ENCODE data around the gene GGCT. TPM values are rescaled to one million over a fixed set of nuclear protein-coding genes. Genes with fewer than 3 reads are reported as not detected.
"Not testable (repeated sequence)": the region's sequence is repeated elsewhere in the genome, so short reads cannot be mapped to it uniquely, and the experiment has no call there.

The GGCT gene
- total and polyA plus RNA-seq, 10 donors, result 13.8 to 53.0 (median 24.5) TPM

- Histone ChIP-seq H3K27me3 (replicated peaks in 1 of 7) (no peaks in the 10 kb centered on the region), H3K27ac (no peak overlapping the region), H3K9me3 (peaks cover 0 to 3% (median 0%) of the 10 kb centered on the region in 8 donors), H3K36me3 (peaks cover 0 to 52% (median 4%) of the 10 kb centered on the region in 6 donors), H3K4me1 (peaks cover 0 to 21% (median 11%) of the 10 kb centered on the region in 6 donors), H3K4me3 (no peak overlapping the region)
- WGBS, 5 donors, result 84 to 91% (median 87%) methylated on average over 5 of the region's 5 CpGs
- TF ChIP-seq POLR2AphosphoS5 (IDR thresholded peaks at IDR 0.05) (no peak), CTCF (IDR thresholded peaks at IDR 0.05 in 8 of 11, conservative IDR thresholded peaks at IDR 0.05 in 3 of 11) (no peak), POLR2A (IDR thresholded peaks at IDR 0.05) (no peak)
- intact Hi-C loops (cut with DNase I; ENCODE audit: low total_unique reads), result no loop called here
- no peak for DNase-seq
Measured at GRCh38 chr7:30545791-30546555, 41.3 kb upstream of the GGCT start.

GRCh38 chr7:30543813-30544525 lies 39.3 kb upstream of the GGCT start:
- TF ChIP-seq POLR2AphosphoS5 (IDR thresholded peaks at IDR 0.05) (peak in 1 of 3 donors; percentile 15), POLR2A (IDR thresholded peaks at IDR 0.05) (no peak)
- DNase-seq, result no peak
- H3K4me1 ChIP-seq, result peaks cover 0 to 7% (median 2%) of the 10 kb centered on the region in 6 donors
- H3K36me3 ChIP-seq, result peaks cover 0 to 41% (median 0%) of the 10 kb centered on the region in 6 donors
- intact Hi-C loops (cut with DNase I; ENCODE audit: low total_unique reads), result no loop called here
- peak overlapping the region in 1 of 8 donors; percentile 34 for H3K27ac ChIP-seq
- no peak overlapping the region for H3K4me3 ChIP-seq
- WGBS, 5 donors, result 66 to 80% (median 69%) methylated on average over 6 of the region's 6 CpGs
- no peaks in the 10 kb centered on the region for H3K27me3 ChIP-seq (replicated peaks in 1 of 7)
- peaks cover 0 to 3% (median 0%) of the 10 kb centered on the region in 8 donors for H3K9me3 ChIP-seq

GRCh38 chr7:30543115-30543514 lies 38.5 kb upstream of the GGCT start:
- H3K27me3 ChIP-seq (replicated peaks in 1 of 7); H3K27ac ChIP-seq; H3K4me1 ChIP-seq; intact Hi-C loops (cut with DNase I; ENCODE audit: low total_unique reads); H3K4me3 ChIP-seq; H3K9me3 ChIP-seq; DNase-seq: not testable (repeated sequence)
- H3K36me3 ChIP-seq, result peaks cover 0 to 48% (median 0%) of the 10 kb centered on the region in 6 donors
- 95 to 100% (median 98%) methylated on average over 4 of the region's 4 CpGs for WGBS, 5 donors

- H3K36me3 ChIP-seq, result peaks cover 0 to 34% (median 0%) of the 10 kb centered on the region in 6 donors
- TF ChIP-seq CTCF (IDR thresholded peaks at IDR 0.05 in 8 of 11, conservative IDR thresholded peaks at IDR 0.05 in 3 of 11), result no peak
- no peak for TF ChIP-seq POLR2AphosphoS5 (IDR thresholded peaks at IDR 0.05)
- TF ChIP-seq POLR2A (IDR thresholded peaks at IDR 0.05), result no peak
- H3K4me1 ChIP-seq, result no peaks in the 10 kb centered on the region
- WGBS, 5 donors, result 81 to 91% (median 88%) methylated on average over 5 of the region's 5 CpGs
- H3K9me3 ChIP-seq, result no peaks in the 10 kb centered on the region
- no peaks in the 10 kb centered on the region for H3K27me3 ChIP-seq (replicated peaks in 1 of 7)
- H3K4me3 ChIP-seq, result no peak overlapping the region
- DNase-seq, result no peak
- intact Hi-C loops (cut with DNase I; ENCODE audit: low total_unique reads), result no loop called here
- no peak overlapping the region for H3K27ac ChIP-seq
Measured at GRCh38 chr7:30533886-30534285, 29.3 kb upstream of the GGCT start.

GRCh38 chr7:30531286-30531685 lies 26.7 kb upstream of the GGCT start:
- 93 to 98% (median 96%) methylated on average over 3 of the region's 3 CpGs for WGBS, 5 donors
- H3K27me3 ChIP-seq (replicated peaks in 1 of 7), result no peaks in the 10 kb centered on the region
- H3K9me3 ChIP-seq, result no peaks in the 10 kb centered on the region
- no peak overlapping the region for H3K27ac ChIP-seq
- peaks cover 0 to 8% (median 0%) of the 10 kb centered on the region in 6 donors for H3K36me3 ChIP-seq
- no peak overlapping the region for H3K4me3 ChIP-seq
- no peak for DNase-seq
- intact Hi-C loops (cut with DNase I; ENCODE audit: low total_unique reads), result no loop called here
- TF ChIP-seq POLR2AphosphoS5 (IDR thresholded peaks at IDR 0.05), result no peak
- TF ChIP-seq CTCF (IDR thresholded peaks at IDR 0.05 in 8 of 11, conservative IDR thresholded peaks at IDR 0.05 in 3 of 11), result no peak
- no peak for TF ChIP-seq POLR2A (IDR thresholded peaks at IDR 0.05)
- no peaks in the 10 kb centered on the region for H3K4me1 ChIP-seq

Measured in spleen (tissue), 11 donors.